Stimulated activated CD4-positive, alpha-beta T cell treated with anti-CD3 and anti-CD28 coated beads, Interleukin-4, amount 100 ng/mL, for 48 hours (primary cell): ENCODE data around the gene RHEBL1.

ENCODE experiments used
- DNase-seq, 2 donors: peaks; one replicate each; pipeline ENCODE4 v3.0.0-alpha.2; 2020; ENCODE audit warnings: low read depth in 2 of 2

Gene RHEBL1

DNA sequence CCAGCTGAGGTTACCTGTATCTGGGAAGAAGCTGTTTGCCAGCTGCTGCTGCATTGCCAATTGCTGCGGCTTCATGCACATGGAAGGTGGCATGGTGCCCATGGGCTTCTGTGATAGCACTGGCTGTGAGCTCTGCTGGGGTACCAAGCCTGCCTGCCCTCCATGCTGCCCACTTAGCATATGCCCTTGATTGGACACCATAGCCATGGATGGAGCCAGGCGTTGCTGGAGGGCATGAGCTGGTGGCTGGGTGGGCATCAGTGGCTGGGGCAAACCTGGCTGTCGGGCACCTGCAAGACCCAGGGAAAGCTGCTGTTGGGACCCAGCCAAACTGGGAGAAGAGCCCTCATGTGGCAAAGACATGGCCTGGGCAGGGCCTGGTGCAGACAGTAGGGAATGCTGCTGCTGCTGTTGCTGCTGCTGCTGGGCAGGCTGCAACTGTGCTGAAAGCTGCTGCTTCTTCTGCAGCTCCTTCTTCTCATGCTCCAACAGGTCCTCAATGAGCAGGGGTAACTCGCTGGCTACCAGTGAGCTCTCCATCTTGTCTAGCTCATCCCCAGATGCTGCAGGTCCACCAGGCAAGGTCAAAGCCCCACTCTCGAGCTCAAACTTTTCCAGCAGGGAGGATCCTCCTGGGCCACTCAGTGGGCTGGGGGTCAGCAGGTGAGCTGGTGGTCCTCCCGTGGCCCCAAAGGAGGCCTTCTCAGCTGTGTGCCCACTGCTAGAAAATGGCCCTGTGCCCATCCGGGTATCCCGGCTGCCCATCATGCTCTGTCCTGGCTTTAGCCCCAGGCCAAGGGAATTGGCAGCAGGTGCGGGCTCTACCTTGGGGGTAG is 32.5 kb downstream of the RHEBL1 start:
- DNase-seq = no peak

DNA sequence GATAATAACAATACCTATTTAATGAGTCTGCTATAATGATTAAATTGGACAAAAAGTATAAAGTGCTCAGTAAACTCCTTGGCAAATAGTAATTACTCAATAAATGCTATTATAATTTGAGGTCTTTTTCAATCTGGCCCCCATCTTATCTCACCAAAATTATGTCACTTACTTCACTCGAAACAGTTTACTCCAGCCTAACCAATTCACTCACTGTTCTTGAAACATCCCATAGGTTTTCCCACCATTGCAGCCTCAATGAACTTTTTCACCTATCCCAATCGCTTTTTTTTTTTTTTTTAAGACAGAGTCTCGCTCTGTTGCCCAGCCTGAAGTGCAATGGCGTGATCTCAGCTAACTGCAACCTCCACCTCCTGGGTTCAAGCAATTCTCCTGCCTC is 33.8 kb downstream of the RHEBL1 start:
- DNase-seq = no peak

DNA sequence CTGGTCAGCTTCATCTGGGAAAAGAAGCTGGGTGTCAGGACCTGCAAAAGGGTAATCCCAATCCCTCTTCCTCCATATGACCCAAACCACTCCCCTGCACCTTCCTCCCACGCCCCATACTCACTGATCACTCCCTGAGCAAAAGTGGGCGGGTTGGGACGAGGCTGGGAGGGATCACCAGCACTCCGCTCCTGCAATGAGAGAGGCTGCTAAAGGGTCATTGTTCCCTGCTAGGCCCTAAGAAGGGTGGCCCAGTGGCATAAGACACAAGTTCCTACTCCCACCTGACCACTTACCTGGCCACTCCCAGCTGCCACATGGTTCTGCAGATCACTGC is 35.5 kb downstream of the RHEBL1 start:
- DNase-seq = no peak

DNA sequence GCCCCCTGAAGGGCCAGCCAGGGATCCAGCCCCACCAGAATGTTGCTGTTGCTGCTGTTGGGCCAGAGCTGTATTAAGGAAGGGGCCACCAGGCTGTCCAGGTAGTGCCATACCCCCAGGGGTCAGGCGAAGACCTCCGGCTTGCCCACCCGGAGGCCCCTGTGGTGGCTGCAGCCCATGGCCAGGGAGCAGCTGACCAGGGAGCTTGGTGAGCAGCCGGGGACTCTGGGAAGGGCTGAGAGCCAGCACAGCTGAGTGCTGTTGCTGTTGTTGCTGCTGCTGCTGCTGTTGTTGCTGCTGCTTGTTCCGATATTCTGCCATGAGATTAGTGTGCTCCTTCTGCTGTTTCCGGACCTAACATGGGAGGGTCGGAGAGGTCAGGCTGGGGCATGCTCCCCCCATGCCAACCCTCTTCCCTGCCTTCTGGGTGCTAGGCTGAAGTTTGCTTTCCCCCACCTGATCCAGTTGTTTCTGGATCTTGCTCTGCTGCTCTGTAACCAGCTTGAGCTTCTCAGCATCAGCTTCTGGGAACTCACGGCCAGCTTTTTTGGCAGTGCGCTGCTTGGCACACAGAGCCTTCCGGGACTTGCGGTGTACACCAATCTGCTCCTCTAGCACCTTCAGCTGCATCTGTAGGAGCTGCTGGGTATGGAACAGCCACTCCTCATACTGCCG is 36.0 kb downstream of the RHEBL1 start:
- no peak for DNase-seq

DNA sequence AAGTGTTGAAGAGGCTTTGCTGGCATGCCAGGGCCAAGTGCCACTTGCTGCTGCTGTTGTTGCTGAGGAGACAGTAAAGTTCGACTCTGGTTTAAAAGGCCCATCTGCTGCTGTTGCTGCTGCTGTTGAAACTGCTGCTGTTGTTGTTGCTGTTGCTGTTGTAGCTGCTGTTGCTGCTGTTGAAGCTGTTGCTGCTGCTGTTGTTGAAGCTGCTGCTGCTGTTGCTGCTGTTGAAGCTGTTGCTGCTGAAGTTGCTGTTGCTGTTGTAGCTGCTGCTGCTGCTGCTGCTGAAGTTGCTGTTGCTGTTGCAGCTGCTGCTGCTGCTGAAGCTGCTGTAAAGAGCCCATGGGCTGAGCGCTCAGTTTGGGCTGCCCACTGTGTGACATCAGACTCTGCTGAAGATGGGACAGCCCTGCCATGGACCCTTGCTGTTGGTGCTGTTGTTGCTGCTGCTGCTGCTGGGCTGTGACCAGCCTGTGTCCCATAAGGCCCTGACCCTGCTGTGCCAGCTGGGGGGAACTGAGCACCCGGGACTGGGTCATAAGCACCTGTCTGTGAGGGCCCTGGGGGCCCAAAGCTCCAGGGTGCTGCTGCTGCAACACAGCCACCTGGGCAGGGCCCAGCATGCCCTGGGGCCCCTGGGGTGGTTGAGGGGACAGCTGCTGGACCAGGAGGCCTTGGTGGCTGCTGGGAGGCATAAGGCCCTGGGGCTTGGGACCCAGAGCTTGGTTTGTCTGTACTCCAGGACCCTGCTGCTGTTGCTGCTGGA is 36.9 kb downstream of the RHEBL1 start:
- no peak for DNase-seq

DNA sequence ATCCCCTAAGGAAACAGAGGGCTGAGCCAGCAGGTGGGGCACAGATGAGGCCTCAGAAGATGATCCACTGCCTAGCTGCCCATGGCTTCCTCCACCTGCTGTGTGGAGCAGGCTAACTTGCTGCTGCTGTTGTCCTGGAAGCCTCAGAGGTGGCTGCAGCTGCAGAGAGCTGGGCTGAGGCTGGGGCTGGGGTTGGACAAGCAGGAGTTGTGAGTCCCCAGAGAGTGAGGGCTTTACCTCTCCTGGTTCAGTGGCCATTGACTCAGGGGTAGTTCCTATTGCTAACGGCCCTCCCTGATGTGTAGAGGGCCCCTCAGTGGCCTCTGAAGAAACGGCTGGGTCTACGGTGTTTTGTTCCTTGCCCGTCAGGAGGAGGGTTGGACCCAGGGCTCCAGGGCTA is 37.5 kb downstream of the RHEBL1 start:
- no peak for DNase-seq

DNA sequence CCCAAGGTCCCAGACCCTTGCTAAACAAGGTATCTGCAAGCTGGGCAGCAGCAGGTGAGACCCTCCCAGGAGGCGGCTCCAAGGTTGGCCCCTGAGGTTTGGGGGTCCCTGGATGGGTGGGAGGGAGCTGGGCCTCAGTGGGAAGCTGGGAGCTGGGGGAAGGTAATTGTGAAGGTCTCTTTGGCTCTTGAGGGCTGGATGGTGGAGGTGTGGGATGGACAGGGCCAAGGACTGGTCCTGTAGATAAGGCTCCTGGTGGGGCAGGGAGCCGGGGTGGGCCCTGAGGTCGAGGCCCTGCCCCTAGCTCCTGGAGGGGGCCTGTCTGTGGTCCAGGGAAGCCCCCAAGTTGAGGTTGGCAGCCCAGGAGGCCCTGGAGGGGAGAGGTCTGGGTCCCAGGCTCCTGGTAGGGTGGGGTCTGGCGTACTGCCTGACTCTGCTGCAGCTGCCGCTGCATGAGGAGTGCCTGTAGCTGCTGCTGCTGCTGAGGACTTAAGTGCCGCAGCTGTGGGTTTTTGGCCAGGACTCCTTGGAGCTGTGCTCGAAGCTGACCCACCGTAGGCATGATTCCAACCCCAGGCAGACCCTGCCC is 38.1 kb downstream of the RHEBL1 start:
- no peak for DNase-seq

DNA sequence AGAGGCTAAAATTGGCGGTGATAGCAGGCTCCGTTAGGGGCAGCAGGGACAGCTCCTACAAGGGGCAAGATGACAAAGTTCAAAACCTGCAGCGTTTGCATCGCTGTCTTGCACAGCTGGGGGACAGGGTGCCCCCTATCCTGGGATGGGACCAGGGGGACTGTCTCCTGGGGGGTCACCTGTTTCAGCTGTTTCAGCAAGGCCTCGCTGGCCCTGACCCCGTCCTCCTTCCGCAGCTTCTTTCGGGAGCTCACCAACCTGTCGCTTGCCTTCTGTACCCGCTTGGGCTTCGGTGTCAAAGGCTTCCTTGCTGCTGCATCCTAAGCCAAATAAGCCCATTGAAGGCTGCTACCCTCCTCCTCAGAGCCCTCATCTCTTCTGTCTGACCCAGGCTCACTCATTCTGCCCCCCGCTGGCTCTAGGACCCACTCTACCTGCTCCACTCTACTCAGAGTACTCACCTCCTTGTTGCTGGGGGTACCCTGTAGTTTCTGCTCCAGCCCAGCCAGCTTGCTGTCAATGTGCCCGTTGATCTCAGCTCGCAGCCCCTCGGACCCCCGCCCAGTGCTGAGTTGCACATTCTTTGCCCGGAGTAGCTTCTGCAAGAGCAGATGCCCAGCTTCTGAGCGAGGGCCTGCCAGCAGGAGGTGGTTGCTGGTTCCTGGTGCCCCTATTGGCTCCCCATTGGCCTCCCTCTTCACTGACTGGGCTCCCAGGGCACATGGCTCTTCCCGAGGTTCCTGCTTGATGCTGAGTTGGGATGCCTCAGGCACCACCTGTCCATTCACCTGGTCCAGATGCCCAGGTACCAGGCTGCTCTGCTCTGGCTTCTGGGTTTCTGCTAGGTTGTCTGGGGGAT is 38.8 kb downstream of the RHEBL1 start:
- DNase-seq = no peak

DNA sequence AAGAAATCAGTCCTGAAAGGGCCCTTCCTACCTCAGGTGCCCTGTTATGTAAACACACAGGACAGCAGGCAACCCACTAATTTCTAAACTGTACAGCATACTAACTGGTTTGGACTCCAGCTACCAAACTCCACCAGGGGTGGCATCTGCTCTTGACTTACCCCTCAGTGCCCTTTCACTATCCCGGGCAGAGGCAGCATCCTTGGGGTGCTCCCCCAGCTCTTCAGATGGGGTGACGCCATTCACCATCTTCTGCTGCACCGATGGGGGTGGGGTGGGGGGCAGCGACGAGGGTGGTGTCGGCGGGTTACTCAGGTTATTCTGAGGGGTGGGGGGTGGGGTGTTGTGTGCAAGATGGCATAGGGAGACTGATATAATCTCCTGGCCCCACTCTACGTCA is 39.7 kb downstream of the RHEBL1 start:
- DNase-seq = no peak

DNA sequence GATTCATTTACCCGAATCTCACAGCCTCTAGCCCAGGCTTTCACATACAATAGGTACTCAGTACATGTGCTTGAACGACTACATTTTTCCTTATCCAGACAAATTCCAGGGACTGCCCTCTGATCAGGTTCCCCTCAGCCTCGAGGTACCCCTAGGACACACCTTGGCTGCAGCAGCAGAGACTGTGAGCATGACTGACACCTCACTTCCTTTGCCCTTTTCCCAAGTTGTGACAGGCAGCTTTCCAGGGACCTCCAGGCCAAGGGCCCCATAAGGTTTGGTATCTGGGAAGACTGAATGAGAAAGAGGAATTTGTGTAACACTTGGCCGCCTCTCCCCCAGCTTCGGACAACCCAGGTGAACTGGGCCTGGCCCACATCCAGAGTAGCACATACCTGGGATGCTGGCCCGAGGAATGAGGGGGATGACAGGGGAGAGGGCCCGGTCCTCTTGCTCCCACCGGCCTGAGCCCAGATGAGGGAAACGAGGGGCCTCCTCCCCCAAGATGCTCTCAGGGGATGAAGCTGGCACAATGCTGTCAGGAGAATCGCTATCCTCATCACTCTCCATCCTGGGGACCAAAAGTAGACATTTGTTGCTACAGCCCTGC is 41.0 kb downstream of the RHEBL1 start:
- DNase-seq = no peak

DNA sequence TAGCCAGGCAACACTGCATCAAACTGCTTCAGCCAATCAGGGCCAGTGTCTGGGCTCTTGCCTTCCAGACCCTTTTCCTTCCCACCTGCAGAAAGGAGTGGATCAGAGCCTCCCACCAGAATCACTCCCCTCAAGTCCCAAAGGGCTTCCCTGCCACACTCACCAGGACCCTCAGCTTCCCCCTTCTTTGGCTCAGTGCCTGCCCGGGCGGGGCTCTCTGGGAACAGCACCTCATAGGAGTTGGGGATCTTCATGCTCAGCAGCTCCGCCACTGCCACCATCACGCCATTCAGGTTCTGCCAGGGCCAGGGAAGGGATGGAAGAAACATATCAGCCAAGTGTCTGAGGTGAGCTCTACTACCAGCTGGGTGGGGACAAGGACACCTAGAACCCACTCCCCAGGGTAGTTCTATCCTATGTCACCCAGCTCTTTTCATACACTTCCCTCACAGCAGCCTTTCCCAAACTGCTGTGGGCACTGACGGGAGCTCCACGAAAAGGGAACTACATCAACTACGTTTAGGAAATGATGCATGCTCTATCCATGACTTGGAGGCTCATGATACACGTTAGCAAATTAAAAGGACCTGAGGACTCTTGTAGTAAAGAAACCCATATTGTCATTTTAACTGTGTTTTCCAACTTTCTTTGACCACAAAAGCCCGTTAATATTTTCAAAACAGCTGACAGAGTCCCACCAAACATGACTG is 41.8 kb downstream of the RHEBL1 start:
- DNase-seq = no peak

DNA sequence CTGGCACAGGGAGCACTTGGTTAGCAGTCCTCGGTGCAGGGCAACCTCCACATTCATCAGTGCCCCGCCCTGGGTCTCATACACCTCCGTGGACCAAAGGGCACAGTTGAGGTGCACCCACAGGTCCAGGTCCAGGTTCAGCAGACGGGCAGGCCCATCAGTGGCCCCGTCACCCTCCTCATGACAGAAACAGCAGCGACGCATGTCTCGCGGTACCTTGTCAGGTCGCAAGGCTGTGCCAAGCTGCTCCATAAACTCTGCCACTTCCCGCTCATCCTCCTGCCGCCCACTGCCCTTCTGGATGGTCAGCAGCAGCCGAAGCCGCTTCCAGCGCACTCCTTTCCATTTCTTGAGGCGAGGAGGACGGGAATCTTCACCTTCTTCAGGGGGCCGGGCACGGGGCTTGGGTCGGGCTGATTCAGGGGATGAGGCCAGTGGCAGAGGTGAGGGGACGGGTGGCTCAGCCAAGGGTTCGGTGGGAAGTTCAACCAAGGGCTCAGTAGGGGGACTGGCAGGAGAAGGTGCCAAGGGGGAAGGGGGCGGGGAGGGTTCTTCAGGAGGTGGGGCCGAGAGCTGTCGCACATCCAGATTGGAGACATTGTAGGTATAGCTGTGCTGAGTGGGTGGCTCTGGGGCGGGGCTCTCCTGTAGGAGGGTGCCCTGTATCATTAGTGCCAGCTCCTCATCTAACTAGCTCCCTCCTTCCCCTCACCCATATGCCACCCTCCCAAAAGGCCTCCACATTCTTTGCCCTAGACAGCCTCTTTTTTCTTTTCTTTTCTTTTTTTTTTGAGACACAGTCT is 42.9 kb downstream of the RHEBL1 start:
- no peak for DNase-seq

DNA sequence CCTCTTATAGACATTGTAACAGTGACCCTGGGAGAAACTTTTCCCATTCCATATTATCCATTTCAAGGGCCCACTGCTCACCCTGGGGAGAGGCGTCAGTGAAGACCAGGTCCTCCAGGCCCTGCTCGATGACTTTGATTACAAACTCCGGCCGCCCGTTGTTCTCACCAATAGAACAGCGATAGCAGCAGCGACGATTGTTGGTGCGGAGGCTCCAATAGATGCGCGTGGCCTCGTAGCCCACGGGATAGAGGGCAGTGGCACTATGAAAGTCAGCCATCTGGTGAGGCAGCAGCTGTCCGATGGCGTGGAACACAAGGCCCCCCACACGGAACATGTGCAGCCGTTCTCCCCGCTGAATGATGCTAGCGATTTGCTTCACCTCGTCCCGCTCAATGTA is 43.7 kb downstream of the RHEBL1 start:
- DNase-seq = no peak

DNA sequence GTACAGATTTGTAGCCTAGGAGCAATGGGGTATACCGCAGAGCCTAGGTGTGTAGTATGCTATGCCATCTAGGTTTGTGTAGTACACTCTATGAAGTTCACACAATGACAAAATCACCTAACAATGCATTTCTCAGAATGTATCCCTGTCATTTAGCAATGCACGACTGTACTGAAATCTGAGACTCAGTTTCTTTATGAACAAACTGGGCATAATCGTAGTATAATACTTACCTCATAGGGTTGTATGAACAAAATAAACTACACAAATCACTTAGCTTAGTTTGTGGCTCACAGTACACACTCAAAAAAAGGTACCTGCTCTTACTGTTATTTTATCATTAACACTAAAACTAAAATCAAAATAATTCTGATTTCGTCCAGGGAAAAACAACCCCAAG is 44.3 kb downstream of the RHEBL1 start:
- DNase-seq = no peak

DNA sequence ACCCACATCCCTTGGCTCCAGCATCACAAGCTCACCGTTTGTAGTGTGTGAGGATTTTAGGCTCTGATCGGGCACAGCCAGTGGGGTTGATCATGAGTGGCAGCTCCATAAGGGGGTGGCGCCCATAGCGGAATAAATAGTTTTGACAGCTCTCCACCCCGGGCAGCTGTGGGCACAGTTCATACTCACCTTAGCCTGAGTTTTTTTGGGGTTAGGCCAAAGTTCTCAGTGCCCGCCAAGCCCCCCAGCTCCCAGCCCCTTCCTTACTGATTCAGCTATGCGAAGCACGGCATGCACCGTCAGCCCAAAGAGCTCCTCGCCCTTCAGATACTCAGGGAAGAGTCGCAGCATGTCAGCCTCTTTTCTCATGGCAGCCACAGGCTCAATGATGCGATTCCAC is 45.2 kb downstream of the RHEBL1 start:
- no peak for DNase-seq

DNA sequence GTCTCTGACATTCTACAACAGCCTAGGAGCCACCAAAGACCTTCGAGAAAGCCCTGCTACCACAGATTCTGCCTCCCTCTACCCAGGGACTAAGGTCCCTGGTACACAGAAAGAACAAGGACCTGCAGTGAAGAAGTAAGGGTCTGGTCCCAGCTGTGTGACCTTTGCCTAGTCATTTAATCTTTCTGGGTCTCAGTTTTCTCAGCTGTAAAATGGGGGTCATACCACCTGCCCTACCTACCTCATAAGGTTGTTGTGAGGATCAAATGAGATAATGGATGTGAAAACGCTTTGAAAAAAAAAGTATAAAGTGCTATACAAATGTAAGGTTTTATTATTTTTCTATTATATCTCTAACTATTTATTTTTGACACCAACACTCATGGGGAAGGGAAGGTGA is 46.0 kb downstream of the RHEBL1 start:
- no peak for DNase-seq

DNA sequence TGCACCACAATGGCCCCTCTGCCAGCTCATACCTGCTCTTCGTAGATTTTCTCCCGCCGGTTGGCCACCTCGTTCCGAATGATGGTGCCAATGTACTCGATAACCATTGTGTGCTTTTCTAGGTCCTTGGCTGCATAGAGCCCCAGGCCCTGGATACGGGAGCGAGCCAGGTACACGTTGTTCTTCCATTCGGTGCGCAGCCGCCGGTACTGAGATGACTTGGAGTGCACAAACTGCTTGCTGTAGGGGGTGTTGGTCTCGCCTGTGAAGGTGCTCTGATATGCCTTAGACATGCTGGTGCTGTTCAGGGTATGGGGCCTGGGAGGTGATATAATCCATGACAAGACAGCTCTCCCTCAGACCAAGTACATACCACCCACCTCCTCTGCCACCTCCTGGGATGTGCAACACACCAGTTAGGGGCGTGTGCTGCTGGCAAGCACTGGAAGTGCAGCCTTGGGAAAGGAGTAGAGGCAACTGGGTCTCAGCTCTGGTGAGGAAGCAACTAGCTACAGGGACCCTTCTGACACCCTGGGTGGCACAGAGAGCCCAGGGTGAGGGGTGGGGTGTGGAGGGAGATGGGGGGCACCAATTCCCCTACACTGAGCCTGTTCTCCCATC is 47.1 kb downstream of the RHEBL1 start:
- no peak for DNase-seq

DNA sequence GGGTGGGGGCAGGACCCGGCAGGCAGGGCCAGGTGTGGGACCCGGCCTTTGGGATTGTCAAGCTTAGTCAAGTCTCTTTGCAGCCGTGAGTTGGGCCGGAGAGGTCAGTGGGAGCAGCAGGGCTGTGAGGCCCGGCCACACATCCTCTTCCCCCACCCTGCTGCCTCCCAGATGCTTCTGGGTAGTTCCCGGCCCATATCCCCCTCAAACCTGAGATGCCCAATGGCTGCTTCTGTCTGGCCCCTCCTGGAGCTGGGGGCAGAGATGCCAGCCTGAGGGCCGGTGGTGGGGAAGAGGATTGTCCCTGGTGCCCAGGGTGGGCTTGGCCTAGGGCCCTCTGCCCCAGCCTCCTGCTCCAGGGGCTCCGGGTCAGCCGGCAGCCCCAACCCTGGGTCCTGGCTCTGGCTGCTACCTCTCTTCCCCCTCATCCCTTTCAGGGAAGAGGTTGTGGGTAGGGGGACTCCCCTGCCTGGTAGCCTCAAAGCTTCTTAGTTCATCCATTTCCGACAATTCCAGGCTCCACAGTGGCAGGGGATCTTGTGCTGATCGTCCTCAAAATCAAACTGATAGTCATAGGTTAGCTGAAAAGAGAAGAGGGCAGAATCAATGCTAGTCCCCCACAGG is 48.4 kb downstream of the RHEBL1 start:
- no peak for DNase-seq

DNA sequence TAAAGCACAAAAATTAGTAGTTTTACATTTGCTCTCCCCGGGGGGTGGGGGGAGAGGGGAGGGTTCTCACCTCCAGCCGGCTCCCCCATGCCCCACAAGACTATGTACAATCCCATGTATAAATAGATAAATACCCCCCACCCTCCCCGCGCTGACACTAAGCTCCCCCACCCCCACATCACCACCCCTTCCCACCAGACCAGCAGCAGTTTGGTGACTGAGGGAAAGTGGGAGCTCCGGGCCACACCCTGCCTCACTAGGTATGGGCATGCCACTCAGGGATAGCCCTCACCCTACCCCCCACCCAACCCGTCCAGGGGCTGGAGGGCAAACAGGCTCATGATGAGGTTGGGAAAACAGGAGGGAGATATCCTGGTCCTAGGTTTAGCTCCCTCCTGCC is 49.3 kb downstream of the RHEBL1 start:
- no peak for DNase-seq
